SK-N-SH (cell line): ENCODE measurements around the gene TRIM14. TPM values are rescaled to one million over a fixed set of nuclear protein-coding genes. Genes with fewer than 3 reads are reported as not detected.

Source experiments
- CTCF ChIA-PET: fragments of 300-600, 350-600 bp; formaldehyde crosslinking; extraction: SDS; loops from one replicate; lab custom pipeline; 2021; lab: Yijun Ruan, JAX
- POLR2A ChIA-PET: fragments of 350-600 bp; sonication (Branson Sonifier 250); formaldehyde crosslinking; extraction: SDS; loops from one replicate; lab custom pipeline; 2020; ENCODE audit warnings: antibody characterized with exemption, inconsistent platforms; lab: Yijun Ruan, JAX
- DNase-seq: peaks from one replicate; pipeline ENCODE4 v3.0.0; 2012
- H2AFZ ChIP-seq: fragments of 200-600 bp; sonication (generic); 2 replicates; pipeline ENCODE4 v1.8.1; 2016; ENCODE audit warnings: antibody characterized with exemption, mild to moderate bottlenecking, low read depth
- H3F3A ChIP-seq: fragments of 200-600 bp; sonication (generic); replicated peaks from 2 replicates; pipeline ENCODE3; 2016; ENCODE audit warnings: antibody characterized with exemption, mild to moderate bottlenecking; ENCODE audit not compliant: insufficient read depth
- H3K27ac ChIP-seq, 2 experiments: fragments of 200-500 bp in 1 of 2; fragments of 200-600 bp in 1 of 2; sonication (Bioruptor generic) in 1 of 2; sonication (generic), shearing (Covaris generic) in 1 of 2; 2 replicates each; pipeline versions ENCODE4 v1.5.1 to v1.6.1; 2014 to 2016; ENCODE audit warnings: low read depth in 2 of 2, inconsistent platforms in 1 of 2, low read length in 1 of 2, mild to moderate bottlenecking in 1 of 2, mixed read lengths in 1 of 2
- H3K27me3 ChIP-seq: fragments of 200-600 bp; sonication (generic), shearing (Covaris generic); 2 replicates; pipeline ENCODE4 v1.6.1; 2016; ENCODE audit warnings: mixed run types; ENCODE audit not compliant: insufficient read depth
- H3K36me3 ChIP-seq, 2 experiments: fragments of 200-500 bp in 1 of 2; fragments of 200-600 bp in 1 of 2; sonication (Bioruptor generic) in 1 of 2; sonication (generic) in 1 of 2; replicated peaks in 1 of 2; 2 replicates each; pipeline versions ENCODE3 to v1.5.1; 2014 to 2016; ENCODE audit warnings: low read length in 1 of 2, mild to moderate bottlenecking in 1 of 2; ENCODE audit not compliant: insufficient read depth in 2 of 2, control insufficient read depth in 1 of 2
- H3K4me1 ChIP-seq, 2 experiments: fragments of 200-500 bp in 1 of 2; fragments of 200-600 bp in 1 of 2; sonication (Bioruptor generic) in 1 of 2; sonication (generic), shearing (Covaris generic) in 1 of 2; 2 replicates each; pipeline versions ENCODE4 v1.5.1 to v1.6.1; 2014 to 2016; ENCODE audit warnings: low read depth in 1 of 2, low read length in 1 of 2, mixed run types in 1 of 2; ENCODE audit not compliant: insufficient read depth in 2 of 2, control insufficient read depth in 1 of 2
- H3K4me2 ChIP-seq: fragments of 200-600 bp; sonication (generic), shearing (Covaris generic); 2 replicates; pipeline ENCODE4 v1.6.1; 2017; ENCODE audit warnings: mixed run types
- H3K4me3 ChIP-seq, 2 experiments: fragments of 200-500 bp in 1 of 2; fragments of 200-600 bp in 1 of 2; sonication (Bioruptor generic) in 1 of 2; sonication (generic), shearing (Covaris generic) in 1 of 2; 2 replicates each; pipeline versions ENCODE4 v1.5.1 to v1.8.1; 2014 to 2016; ENCODE audit warnings: low read depth in 2 of 2, inconsistent platforms in 1 of 2, low read length in 1 of 2, mild to moderate bottlenecking in 1 of 2, mixed read lengths in 1 of 2, moderate library complexity in 1 of 2
- H3K79me2 ChIP-seq: fragments of 200-600 bp; sonication (generic); 2 replicates; pipeline ENCODE4 v1.8.1; 2017; ENCODE audit warnings: mild to moderate bottlenecking; ENCODE audit not compliant: insufficient read depth
- H3K9ac ChIP-seq: fragments of 200-600 bp; sonication (generic); 2 replicates; pipeline ENCODE4 v1.6.1; 2017; ENCODE audit warnings: mixed run types
- H3K9me2 ChIP-seq: fragments of 200-600 bp; sonication (generic); 2 replicates; pipeline ENCODE4 v1.6.1; 2017; ENCODE audit warnings: mixed run types
- H3K9me3 ChIP-seq: fragments of 200-600 bp; sonication (generic); 2 replicates; pipeline ENCODE4 v1.6.1; 2017; ENCODE audit warnings: mixed run types, mild to moderate bottlenecking, moderate library complexity
- H4K20me1 ChIP-seq: fragments of 200-600 bp; sonication (generic); 2 replicates; pipeline ENCODE4 v1.6.1; 2017; ENCODE audit warnings: mild to moderate bottlenecking, mixed run types; ENCODE audit not compliant: insufficient read depth
- CHD2 ChIP-seq: fragments of 150-350 bp; IDR thresholded peaks from 2 replicates; pipeline ENCODE4 v1.6.1; 2018; ENCODE audit warnings: low read length; ENCODE audit not compliant: partially characterized antibody
- ELF1 ChIP-seq: IDR thresholded peaks from 2 replicates; pipeline ENCODE4 v1.4.0; 2012
- EP300 ChIP-seq, 2 experiments: IDR thresholded peaks; 2 replicates each; pipeline versions ENCODE4 v1.4.0 to v1.6.1; 2012; ENCODE audit warnings: borderline replicate concordance in 1 of 2, low read depth in 1 of 2, low read length in 1 of 2
- EZH2phosphoT487 ChIP-seq: fragments of 200-600 bp; sonication (generic); IDR thresholded peaks from 2 replicates; pipeline ENCODE4 v1.6.1; 2017; ENCODE audit warnings: low read depth, mixed run types, mild to moderate bottlenecking, antibody characterized with exemption, moderate library complexity, borderline replicate concordance
- FOSL2 ChIP-seq: IDR thresholded peaks from 2 replicates; pipeline ENCODE4 v1.4.0; 2012; ENCODE audit warnings: low read depth, mild to moderate bottlenecking, moderate library complexity, borderline replicate concordance
- FOXJ3 ChIP-seq: sonication (generic); formaldehyde crosslinking; IDR thresholded peaks from 2 replicates; pipeline ENCODE4 v1.5.1; 2020; ENCODE audit warnings: mild to moderate bottlenecking, missing genetic modification reagents
- GABPA ChIP-seq: IDR thresholded peaks from 2 replicates; pipeline ENCODE4 v1.4.0; 2012; ENCODE audit warnings: low read depth, mild to moderate bottlenecking
- IRF3 ChIP-seq: fragments of 150-350 bp; IDR thresholded peaks from 2 replicates; pipeline ENCODE4 v1.6.1; 2016; ENCODE audit warnings: mild to moderate bottlenecking, low read depth, low read length
- JUND ChIP-seq: IDR thresholded peaks from 2 replicates; pipeline ENCODE4 v1.4.0; 2012
- MAX ChIP-seq: IDR thresholded peaks from 2 replicates; pipeline ENCODE4 v1.4.0; 2012; ENCODE audit warnings: low read depth
- MEF2A ChIP-seq: IDR thresholded peaks from 2 replicates; pipeline ENCODE4 v1.4.0; 2012; ENCODE audit warnings: low read depth, borderline replicate concordance
- RCOR1 ChIP-seq: fragments of 150-350 bp; IDR thresholded peaks from 2 replicates; pipeline ENCODE4 v1.6.1; 2017; ENCODE audit warnings: antibody characterized with exemption, low read length
- TCF12 ChIP-seq: IDR thresholded peaks from 2 replicates; pipeline ENCODE4 v1.4.0; 2012
- TEAD4 ChIP-seq: IDR thresholded peaks from 2 replicates; pipeline ENCODE4 v1.4.0; 2012; ENCODE audit warnings: mild to moderate bottlenecking, borderline replicate concordance; ENCODE audit not compliant: insufficient read depth
- YY1 ChIP-seq: IDR thresholded peaks from 2 replicates; pipeline ENCODE4 v1.4.0; 2012; ENCODE audit warnings: low read depth, mild to moderate bottlenecking
- WGBS: methylation state at CpG from one replicate; pipeline ENCODE4 v1.1.6; 2017; ENCODE audit warnings: low lambda C conversion rate; 5-methylcytosine and 5-hydroxymethylcytosine counted together
- polyA plus RNA-seq, 3 experiments: library from polyadenylated mRNA; depleted of rRNA; stranded (reverse); fragments of >200 nt; gene quantifications; 2 replicates each; pipeline ENCODE4 v1.2.3, GENCODE V29; 2012
- TF ChIP-seq, protein P1 (sequence below): fragments of 150-350 bp; IDR thresholded peaks from 2 replicates; pipeline ENCODE4 v1.6.1; 2017; ENCODE audit warnings: antibody characterized with exemption, low read length, low read depth, borderline replicate concordance
- TF ChIP-seq, protein P2 (sequence below): IDR thresholded peaks from 2 replicates; pipeline ENCODE4 v1.6.1; 2012; ENCODE audit warnings: mild to moderate bottlenecking, low read depth, low read length, moderate library complexity
- TF ChIP-seq, protein P3 (sequence below): IDR thresholded peaks from 2 replicates; pipeline ENCODE4 v1.4.0; 2012; ENCODE audit warnings: low read depth, borderline replicate concordance

The TRIM14 gene
- polyA plus RNA-seq, 1 of the 3 experiments (the other 2 are of a cell fraction) = 15.3 TPM

- TF ChIP-seq FOSL2 = no peak
- TF ChIP-seq YY1 = no peak
- TF ChIP-seq RCOR1 = no peak
- no peak for TF ChIP-seq TCF12
- TF ChIP-seq CHD2 = no peak
- TF ChIP-seq MEF2A = no peak
- no peak for TF ChIP-seq MAX
- TF ChIP-seq, all 33 proteins: peak for 0
Observed at GRCh38 chr9:98128316-98128715, 9.3 kb upstream of the TRIM14 start (continued).

- no peak for DNase-seq
- ChIA-PET CTCF (no interaction called here), POLR2A (no interaction called here)
- Histone ChIP-seq H3K4me1 (no peaks in the 10 kb centered on the region), H3K79me2 (no peaks in the 10 kb centered on the region), H3K9me3 (no peaks in the 10 kb centered on the region), H3K27ac (no peak overlapping the region), H3K27me3 (no peaks in the 10 kb centered on the region), H2AFZ (no peak overlapping the region), H3F3A (no peaks in the 10 kb centered on the region), H3K4me2 (no peak overlapping the region), H3K9ac (no peak overlapping the region), H3K36me3 (no peaks in the 10 kb centered on the region), H4K20me1 (no peaks in the 10 kb centered on the region), H3K9me2 (no peaks in the 10 kb centered on the region), H3K4me3 (no peak overlapping the region)
- 91% methylated on average over 5 of the region's 8 CpGs for WGBS
- TF ChIP-seq TCF12 (no peak), EP300 (IDR thresholded peaks at IDR 0.05; ENCODE audit: borderline replicate concordance in 1 of 2, low read depth in 1 of 2, low read length in 1 of 2) (no peak), TEAD4 (no peak), MEF2A (no peak), ELF1 (no peak), MAX (no peak), YY1 (no peak), GABPA (no peak), FOXJ3 (CRISPR knock-in tag) (no peak), IRF3 (no peak), JUND (no peak), EZH2phosphoT487 (no peak)
- TF ChIP-seq, protein P1, sequence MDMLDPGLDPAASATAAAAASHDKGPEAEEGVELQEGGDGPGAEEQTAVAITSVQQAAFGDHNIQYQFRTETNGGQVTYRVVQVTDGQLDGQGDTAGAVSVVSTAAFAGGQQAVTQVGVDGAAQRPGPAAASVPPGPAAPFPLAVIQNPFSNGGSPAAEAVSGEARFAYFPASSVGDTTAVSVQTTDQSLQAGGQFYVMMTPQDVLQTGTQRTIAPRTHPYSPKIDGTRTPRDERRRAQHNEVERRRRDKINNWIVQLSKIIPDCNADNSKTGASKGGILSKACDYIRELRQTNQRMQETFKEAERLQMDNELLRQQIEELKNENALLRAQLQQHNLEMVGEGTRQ = no peak
- TF ChIP-seq, protein P2, sequence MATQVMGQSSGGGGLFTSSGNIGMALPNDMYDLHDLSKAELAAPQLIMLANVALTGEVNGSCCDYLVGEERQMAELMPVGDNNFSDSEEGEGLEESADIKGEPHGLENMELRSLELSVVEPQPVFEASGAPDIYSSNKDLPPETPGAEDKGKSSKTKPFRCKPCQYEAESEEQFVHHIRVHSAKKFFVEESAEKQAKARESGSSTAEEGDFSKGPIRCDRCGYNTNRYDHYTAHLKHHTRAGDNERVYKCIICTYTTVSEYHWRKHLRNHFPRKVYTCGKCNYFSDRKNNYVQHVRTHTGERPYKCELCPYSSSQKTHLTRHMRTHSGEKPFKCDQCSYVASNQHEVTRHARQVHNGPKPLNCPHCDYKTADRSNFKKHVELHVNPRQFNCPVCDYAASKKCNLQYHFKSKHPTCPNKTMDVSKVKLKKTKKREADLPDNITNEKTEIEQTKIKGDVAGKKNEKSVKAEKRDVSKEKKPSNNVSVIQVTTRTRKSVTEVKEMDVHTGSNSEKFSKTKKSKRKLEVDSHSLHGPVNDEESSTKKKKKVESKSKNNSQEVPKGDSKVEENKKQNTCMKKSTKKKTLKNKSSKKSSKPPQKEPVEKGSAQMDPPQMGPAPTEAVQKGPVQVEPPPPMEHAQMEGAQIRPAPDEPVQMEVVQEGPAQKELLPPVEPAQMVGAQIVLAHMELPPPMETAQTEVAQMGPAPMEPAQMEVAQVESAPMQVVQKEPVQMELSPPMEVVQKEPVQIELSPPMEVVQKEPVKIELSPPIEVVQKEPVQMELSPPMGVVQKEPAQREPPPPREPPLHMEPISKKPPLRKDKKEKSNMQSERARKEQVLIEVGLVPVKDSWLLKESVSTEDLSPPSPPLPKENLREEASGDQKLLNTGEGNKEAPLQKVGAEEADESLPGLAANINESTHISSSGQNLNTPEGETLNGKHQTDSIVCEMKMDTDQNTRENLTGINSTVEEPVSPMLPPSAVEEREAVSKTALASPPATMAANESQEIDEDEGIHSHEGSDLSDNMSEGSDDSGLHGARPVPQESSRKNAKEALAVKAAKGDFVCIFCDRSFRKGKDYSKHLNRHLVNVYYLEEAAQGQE = no peak
- TF ChIP-seq, protein P3, sequence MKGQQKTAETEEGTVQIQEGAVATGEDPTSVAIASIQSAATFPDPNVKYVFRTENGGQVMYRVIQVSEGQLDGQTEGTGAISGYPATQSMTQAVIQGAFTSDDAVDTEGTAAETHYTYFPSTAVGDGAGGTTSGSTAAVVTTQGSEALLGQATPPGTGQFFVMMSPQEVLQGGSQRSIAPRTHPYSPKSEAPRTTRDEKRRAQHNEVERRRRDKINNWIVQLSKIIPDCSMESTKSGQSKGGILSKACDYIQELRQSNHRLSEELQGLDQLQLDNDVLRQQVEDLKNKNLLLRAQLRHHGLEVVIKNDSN = no peak
Observed at GRCh38 chr9:98127226-98127625, 8.2 kb upstream of the TRIM14 start.
